SK-N-MC (cell line): ENCODE data around the gene PACSIN2.

ENCODE experiments used
- EZH2 ChIP-seq: fragments of 200-600 bp; sonication (generic); IDR thresholded peaks from one replicate; pipeline ENCODE4 v1.6.1; 2017; ENCODE audit warnings: antibody characterized with exemption
- POLR2AphosphoS5 ChIP-seq: IDR thresholded peaks from 2 replicates; pipeline ENCODE4 v1.6.1; 2012; ENCODE audit warnings: mild to moderate bottlenecking, low read depth, low read length, borderline replicate concordance

DNA sequence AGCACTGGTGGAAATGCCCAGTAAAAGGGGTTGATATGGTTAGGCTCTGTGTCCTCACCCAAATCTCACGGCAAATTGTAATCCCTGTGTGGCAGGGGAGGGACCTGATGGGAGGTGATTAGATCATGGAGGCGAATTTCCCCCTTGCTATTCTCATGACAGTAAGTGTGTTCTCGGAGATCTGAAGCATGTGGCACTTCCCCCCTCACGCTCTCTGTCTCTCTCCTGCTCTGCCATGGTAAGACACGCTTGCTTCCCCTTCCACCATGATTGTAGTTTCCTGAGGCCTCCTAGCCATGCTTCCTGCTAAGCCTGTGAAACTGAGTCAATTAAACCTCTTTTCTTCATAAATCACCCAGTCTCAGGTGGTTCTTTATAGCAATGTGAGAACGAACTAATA, 37.4 kb downstream of the PACSIN2 start:
- TF ChIP-seq EZH2: no peak
- no peak for TF ChIP-seq POLR2AphosphoS5
